HG03571 (cell line): ENCODE results near the gene MOGAT3.
A peak's percentile ranks its signal among the peaks of the same experiment; 100 is the strongest.

Experiments
- ATAC-seq: cut with Tn5 transposase; IDR thresholded peaks from one replicate; pipeline ENCODE4 v1.9.1; 2021; ENCODE audit not compliant: unreplicated experiment

MOGAT3 gene

GRCh38 chr7:101234636-101235035, 33.8 kb upstream of the MOGAT3 start:
- ATAC-seq = no peak

- no peak for ATAC-seq
Observed at GRCh38 chr7:101233907-101234547, 33.2 kb upstream of the MOGAT3 start.

- no peak for ATAC-seq
Observed at GRCh38 chr7:101232141-101232850, 31.5 kb upstream of the MOGAT3 start.

- no peak for ATAC-seq
Observed at GRCh38 chr7:101231644-101232043, 30.8 kb upstream of the MOGAT3 start.

- no peak for ATAC-seq
Observed at GRCh38 chr7:101226721-101227120, 25.9 kb upstream of the MOGAT3 start.

GRCh38 chr7:101225650-101226049, 24.8 kb upstream of the MOGAT3 start:
- ATAC-seq = no peak

GRCh38 chr7:101223528-101223927, 22.7 kb upstream of the MOGAT3 start:
- ATAC-seq = no peak

GRCh38 chr7:101222275-101222830, 21.5 kb upstream of the MOGAT3 start:
- ATAC-seq = no peak

GRCh38 chr7:101220295-101220694, 19.5 kb upstream of the MOGAT3 start:
- ATAC-seq = no peak

- no peak for ATAC-seq
Observed at GRCh38 chr7:101218236-101219125, 17.6 kb upstream of the MOGAT3 start.

- peak; percentile 60 for ATAC-seq
Observed at GRCh38 chr7:101217388-101218235, 16.8 kb upstream of the MOGAT3 start, which contains the start of the genes PLOD3 and ZNHIT1. Gene PLOD3, minus strand, starts transcription at chr7:101217581. Its CDS starts 307 bp downstream, at chr7:101217274. Gene ZNHIT1, plus strand, starts transcription at chr7:101218165. Its CDS starts 31 bp downstream, at chr7:101218196.

GRCh38 chr7:101216860-101217387, 16.1 kb upstream of the MOGAT3 start:
- peak; percentile 20 for ATAC-seq

GRCh38 chr7:101216001-101216859, 15.4 kb upstream of the MOGAT3 start:
- ATAC-seq = no peak

- no peak for ATAC-seq
Observed at GRCh38 chr7:101212014-101212413, 11.2 kb upstream of the MOGAT3 start.

GRCh38 chr7:101211501-101211900, 10.7 kb upstream of the MOGAT3 start:
- no peak for ATAC-seq

GRCh38 chr7:101210143-101210542, 9.3 kb upstream of the MOGAT3 start:
- ATAC-seq = no peak

- no peak for ATAC-seq
Observed at GRCh38 chr7:101208794-101209193, 8.0 kb upstream of the MOGAT3 start.

GRCh38 chr7:101207459-101207858, 6.6 kb upstream of the MOGAT3 start:
- ATAC-seq = no peak

- ATAC-seq = no peak
Observed at GRCh38 chr7:101206665-101207042, 5.8 kb upstream of the MOGAT3 start.
